GM19452 (cell line): ENCODE measurements around the gene GMPPA.
A peak's percentile ranks its signal among the peaks of the same experiment; 100 is the strongest.

Source experiments
- ATAC-seq: cut with Tn5 transposase; IDR thresholded peaks from one replicate; pipeline ENCODE4 v1.9.1; 2021; ENCODE audit not compliant: unreplicated experiment

The GMPPA gene

DNA sequence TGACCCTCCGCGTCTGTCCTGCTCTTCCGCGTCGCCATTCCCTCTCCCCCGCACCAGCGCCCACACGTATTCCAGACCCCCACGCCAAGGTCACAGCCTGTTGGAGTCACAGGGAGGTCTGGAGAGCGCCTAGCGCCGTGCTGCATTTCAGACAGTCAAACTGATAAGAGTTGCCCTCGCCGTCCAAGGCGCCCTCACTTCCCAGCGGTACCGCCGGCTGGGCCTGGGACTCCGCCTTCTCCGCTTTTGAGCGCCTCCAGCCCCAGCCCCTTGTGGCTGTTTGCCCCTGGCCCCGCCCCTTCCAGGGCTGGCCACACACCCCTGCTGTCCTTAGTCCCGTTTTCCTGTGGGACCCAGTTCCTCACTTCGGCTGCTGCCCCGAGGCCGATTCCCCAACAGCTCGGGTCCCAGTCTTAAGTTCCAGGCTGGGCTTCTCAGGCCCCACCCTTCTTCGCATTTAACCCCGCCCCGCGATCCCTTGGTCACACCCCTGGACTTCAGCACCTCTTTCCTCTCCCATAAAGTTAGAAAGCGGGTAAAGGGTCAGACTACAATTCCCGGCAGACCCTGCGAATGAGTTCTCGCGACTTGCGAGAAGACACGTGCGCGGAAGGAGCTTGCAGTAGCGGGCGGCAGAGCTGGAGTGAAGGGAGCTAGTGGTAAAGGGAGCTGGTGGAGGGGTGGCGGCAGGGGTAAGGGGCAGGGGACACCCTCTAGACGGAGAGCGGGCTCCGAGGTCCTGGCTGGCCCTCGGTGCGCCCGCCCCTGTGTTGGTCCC is at the start of gene GMPPA:
Gene GMPPA, plus strand, starts transcription at position 612 of the 778 bp plus-strand sequence. CDS start 1,085 bp downstream, outside the sequence.
- ATAC-seq = peak; percentile 97

DNA sequence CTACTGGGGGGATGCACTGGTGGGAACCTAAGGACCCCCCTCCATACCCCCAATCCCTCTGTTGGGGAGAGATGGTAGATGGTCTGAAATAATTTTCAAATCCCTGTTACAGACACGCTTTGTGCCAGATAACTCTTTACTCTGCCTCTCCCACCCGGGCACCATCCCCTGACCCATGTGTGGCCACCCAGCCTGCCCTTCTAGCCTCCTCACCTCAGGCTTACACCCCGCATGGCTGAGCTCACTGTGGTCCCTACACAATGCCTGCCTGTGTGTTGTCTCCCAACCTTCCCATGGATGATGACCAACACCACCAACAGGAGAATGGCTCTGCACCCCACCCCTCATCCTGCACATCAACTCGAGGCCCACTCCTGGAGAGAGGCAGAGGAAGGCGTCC is 49.1 kb upstream of the GMPPA start:
- ATAC-seq = no peak

DNA sequence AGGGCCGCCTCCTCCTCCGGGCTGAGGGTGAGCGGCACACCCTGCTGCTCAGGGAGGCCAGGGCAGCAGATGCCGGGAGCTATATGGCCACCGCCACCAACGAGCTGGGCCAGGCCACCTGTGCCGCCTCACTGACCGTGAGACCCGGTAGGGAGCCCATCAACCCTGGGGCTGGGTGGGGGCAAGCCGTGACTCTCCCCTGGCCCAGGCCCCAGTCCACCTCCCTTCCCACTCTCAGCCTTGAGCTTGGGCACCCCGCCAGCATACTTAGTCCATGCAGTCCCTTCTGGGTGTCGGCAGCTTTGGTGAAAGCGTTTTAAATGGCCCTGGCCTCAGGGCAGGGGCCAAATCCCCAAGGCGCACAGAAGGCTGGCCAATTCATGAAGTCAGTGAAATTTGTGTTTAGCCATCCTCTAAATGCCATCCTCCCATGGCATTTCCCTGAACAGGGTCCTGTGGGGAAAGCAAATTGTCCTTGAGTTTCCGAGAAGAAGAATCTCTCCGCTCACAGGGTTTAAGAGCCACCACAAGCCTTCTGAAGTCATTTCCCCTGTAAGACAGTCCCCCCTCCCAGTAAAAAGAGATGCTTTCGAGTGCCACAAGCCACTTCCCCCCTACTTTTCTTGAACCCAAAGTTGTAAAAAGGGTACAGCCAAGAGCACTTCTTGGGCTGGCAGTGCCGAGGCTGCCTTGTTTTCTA is 46.9 kb upstream of the GMPPA start:
- no peak for ATAC-seq

DNA sequence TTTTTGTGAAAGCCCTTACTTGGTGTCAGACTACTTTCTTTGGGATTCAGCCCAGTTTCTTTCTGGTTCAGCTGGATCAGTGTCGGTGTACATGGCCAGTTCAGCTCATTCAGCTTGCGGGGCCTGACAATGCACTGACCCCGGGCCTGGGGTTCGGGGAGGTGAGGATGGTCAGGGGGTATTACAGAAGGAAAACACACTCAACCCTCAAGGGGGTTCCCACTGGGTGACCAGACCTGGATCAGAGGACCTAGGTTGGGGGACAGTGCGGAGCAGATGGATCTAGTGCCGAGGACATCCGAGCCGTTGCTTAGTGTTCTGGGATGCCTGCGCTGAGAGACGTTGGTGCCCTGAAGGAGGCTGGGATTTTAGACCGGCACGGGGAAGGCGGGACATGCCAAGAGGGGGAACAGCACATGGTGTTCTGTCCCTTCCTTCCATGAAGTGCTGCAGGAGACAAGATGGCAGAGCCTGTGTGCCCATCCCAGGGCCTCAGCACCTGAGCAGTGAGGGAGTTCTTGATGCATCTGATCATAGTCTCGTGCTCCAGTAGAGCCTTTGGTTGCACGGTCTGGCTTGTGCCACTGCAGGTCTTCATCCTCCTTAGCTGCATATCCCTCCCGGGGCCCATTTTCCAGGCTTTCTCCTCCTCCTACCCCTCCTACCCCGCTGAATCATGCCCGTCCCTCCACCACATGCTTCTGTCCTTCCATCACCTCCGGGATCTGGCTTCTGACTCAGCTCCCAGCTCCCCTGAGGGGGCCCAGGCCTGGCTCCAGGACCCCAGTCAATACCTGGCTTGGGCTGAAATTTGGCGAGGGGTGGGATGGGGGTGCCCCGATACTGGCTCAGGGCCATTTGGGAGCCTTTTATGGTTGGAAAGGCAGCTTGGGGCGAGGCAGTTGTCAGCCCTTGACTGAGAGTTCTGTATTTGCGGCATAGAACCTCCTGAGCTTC is 46.1 kb upstream of the GMPPA start:
- ATAC-seq = no peak

DNA sequence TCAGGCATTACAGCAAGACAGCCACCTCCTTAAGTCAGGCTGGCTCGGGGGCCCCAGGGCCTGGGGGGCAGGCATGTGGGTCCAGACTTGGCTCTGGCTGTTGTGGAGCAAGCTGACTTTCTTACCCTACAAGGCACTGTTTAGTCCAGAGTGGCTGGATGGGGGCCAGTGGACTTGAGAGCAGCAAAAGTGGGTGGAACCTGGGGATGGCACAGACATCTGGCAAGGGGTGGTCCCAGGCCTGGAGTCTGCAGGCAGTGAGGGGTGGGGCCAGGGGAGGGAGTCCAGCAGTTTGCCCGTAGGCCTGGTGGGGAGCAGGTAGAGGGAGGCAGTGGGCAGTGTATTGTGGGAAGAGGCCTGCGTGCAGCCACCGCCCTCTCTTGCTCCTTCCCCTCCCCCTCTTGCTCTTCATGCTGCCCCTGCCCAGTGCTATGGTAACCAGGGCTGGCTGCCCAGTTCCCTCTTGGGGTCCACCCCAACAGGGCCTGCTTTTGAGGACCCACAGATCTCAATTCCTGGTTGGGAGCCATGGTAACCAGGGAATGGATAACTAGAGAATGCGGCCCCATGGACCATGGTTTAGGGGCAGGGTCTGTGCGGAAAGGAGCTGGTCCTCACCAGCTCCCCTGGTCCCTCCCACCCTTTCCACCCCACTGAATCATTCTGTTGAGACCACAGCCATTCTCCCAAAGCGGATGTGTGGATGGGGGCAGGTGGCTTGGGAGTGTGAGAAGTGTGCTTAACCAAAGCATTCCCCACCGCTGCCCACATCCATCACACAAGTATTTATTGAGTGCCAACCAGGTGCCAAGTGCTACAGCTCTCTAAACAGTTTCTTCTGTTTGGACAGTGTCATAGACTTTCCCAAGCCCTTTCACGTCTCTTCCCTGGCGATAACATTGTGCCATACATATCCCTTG is 44.8 kb upstream of the GMPPA start:
- ATAC-seq = no peak

DNA sequence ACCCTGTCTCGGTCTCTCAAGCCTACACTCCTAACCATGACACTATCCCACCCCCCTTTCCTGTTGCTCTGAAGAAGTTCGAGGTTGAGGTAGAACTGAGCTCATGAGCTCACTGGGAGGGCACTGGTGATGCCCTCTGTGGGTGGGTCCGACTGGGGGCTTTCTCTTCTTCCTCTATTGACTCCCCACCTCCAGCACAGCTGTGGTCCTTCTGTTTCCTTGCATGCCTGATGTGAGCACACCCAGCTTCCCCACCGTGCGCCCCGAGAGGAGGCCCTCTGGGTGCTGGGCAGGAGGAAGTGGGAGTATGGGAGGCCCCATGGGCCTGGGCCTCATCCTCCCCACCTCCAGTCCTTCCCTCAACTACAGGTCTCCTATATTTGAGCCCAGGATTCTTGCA is 43.1 kb upstream of the GMPPA start:
- no peak for ATAC-seq

DNA sequence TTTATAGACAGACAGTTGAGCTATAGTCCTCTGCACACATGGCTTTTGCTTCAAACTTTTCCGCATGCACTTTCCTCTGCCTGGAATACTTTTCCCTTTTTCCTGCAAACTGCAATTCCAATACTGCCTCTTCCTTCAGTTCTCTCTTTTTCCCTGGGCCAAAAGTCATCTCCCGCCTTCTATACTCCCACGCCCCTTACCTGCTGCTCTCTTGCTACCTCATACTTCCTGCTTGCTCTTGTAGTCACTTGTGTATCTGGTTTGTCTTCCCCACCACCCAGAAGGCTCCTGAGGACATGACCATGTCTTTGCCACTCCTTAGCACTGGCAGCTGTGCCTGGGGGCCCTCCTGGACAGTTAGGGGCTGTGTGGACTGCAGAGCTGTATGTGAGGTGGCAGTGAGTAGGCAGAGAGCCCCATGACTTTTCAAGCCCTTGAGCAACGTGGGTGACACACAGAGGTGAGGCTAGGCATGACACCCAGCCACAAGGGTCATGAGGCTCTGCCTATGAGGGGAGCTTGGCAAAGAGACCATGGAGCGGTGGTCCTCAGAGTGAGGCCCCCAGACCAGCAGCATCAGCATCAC is 40.8 kb upstream of the GMPPA start:
- ATAC-seq = no peak

DNA sequence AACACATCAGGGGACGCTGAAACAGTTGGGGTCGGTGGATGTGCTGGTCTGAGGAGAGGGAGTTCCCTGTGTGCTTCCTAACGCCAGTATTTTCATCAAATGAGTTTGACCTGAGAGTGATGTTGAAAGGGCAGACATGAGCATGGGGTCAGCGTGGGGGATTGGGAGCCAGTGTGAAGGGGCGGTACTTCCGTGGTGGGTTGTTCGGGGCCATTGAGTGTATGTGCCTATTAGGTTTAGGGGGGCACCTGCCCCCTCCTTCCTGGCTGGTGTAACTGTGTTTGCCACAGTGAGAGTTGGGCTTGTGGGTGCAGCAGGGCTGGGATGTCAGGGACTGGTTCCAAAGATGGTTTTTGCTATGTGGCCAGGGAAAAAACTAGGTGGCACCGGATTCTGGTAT is 39.7 kb upstream of the GMPPA start:
- no peak for ATAC-seq

DNA sequence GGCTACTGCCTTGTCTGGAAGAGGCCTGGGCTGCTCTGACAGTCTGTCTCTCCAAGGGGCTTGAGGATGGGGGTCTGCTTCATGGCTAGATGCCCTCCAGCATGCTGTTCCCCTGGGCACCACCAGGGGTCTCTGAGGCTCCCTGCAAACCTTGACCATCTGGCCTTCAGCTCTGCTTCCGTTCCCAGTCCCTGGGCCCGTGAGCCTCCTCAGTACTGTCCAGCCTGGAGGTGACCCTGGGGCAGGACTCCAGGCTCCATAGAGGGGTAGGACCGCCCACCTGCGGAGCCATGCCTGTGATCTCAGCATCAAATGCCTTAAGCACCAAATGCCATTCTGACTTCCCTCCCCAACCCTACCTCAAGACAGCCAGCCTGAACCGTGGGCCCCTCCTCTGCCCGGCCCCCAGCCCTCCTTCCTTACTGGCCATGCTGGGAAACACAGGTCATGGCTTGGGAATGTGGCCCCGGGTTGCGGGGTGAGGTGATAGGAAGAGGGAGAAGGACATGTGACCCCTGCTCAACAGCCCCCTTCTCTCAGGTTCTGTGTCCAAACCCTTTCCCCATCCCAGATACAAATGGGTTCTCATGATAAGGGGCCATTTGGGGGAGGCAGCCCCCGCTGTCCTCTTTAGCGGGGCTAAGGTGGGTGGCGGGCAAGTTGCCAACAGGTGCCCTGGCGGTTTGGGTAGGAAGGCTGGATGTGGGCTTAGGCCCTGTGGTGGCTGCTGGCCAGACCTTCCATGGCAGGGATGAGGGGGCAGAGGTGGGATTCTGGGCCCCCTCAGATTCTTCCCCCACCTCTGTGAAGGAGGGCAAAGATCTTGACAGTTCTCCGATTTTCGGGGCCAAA is 39.0 kb upstream of the GMPPA start:
- ATAC-seq = peak; percentile 86

DNA sequence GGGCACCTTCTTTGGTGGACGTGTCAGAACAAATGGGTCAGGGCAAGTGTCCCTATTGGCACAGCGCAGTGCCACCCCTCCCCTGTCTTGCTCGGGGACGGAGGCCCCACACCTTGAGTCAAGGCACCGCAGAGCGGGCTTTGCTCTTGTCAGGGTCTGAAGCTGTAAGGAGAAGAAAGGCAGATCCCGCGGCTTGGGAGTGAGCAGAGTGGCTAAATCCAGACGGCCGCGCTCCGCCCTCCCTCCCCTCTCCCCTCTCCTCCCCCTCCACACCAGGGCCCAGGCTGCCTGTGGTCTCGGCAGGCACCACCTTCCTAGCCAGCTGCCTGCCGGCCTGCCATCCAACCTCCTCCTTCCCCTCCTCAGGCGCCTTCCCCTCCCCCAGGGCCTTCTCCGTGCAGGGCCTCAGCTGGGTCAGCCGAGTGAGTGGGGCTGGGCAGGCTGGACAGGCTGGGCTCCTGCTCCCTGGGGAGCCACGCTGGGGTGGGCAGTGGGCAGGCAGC is 38.2 kb upstream of the GMPPA start:
- ATAC-seq = no peak

DNA sequence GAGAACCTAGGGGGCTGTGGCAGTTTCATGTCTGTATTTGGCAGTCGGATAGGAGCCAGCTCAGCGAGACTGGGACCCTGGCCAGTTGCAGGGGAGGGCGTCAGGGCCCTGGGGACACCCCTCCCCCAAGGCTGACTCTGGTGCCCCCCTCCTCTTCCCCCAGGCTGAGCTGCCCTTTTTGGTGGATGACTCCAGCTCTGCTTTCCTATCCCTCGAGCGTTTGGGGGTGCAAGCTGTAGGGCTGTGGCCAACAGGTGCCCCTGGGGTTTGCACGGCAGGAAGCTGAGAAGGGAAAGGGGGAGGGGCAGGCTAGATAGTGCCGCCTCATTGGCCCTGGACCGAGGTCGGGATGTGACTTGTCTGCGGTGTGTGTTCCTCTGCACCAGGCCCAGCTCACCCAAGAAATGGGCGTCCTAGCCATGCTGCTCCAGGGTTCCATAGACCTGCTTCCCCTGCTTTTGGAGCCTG is 37.6 kb upstream of the GMPPA start:
- no peak for ATAC-seq

DNA sequence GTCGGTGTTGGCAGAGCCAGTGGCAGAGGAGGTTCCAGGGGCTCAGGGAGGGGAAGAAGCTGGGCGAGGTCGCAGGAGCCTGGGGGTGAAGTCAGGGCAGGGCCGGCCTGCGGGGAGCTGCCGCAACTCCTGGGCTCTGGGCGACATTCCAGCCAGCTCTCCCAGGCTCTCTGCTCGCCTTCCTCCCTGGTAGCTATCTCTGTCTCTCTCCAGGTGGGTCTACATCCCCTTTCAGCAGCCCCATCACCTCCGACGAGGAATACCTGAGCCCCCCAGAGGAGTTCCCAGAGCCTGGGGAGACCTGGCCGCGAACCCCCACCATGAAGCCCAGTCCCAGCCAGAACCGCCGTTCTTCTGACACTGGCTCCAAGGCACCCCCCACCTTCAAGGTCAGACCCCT is 37.0 kb upstream of the GMPPA start:
- no peak for ATAC-seq

DNA sequence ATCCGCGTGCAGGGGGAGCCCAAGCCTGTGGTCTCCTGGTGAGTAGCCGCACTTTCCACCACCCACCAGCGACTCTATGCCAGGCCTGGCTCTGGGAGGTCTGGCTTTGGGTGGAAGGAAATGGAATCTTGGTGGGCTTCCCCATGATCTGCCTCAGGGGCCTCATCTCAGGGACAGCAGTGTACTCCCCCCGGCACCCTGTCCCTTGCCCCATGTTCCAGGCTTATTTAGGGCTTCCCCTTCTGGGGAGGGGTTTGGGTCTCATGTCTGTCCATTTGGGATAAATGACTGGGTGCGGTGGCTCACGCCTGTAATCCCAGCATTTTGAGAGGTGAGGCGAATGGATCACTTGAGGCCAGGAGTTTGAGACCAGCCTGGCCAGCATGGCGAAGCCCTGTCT is 36.3 kb upstream of the GMPPA start:
- ATAC-seq = no peak

DNA sequence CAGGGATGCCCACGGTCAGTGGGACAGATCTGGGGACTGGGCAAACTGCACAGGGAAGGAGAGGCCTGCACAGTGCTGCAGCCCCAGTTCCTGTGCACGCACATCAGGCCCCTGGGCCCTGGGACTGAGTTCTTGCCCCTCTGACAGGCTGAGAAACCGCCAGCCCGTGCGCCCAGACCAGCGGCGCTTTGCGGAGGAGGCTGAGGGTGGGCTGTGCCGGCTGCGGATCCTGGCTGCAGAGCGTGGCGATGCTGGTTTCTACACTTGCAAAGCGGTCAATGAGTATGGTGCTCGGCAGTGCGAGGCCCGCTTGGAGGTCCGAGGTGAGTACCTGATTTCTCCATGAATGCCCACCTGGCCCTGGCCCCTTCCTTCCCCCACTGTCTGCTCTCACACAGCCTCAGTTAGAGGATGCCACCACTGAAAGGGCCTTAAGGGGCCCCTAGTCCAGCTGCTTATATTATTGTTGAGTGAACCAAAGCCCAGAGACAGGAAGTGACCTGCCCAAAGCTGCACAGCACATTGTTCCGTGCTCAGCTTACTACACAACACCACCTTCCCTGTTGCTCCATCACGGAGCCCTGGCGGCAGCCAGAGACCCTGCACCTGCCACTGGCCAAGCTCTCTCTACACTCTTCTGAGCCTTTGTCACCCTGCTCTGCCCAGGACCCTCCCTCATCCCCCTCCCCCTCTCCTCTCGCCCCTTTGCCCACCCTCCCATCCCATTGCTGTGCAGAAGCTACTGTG is 34.2 kb upstream of the GMPPA start:
- no peak for ATAC-seq

DNA sequence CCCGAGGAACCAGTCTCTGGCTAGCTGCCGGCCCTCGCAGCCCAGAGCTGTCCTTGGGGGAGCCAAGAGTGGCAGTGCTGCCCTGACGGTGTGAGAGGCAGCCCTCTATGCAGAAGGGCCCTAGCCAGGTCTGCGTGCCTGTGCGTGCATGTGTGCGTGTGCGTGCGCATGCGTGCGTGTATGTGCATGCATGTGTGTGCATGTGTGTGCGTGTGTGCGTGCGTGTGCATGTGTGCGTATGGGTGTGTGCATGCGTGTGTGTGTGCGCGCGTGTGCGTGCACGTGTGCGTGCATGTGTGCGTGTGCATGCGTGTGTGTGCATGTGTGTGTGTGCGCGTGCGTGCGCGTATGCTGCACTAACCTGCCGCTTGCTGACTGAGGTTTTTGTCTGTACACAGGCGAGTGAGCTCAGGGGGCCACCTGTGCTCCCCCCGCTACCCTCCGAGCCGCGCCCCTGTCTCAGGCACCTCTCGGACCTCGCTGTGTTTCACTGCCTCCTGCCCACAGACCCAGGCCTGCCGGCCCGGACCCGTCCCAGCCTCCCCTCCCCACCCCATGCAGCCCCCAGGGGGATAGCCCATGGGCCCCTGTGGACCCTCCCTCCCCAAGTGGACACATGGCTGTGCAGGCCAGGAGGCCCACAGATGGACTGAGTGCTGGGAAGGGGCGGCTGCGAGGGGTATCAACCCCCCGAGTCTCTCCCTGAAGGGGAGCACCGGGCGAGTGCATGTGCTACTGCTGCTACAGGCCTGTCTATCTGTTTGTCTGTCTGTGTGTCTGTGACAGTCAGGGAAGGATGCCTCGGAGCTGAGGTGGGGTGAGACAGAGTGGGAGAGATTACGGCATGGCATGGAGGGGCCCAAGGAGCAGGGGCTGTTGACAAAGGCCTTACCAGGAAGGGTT is 32.8 kb upstream of the GMPPA start:
- no peak for ATAC-seq

DNA sequence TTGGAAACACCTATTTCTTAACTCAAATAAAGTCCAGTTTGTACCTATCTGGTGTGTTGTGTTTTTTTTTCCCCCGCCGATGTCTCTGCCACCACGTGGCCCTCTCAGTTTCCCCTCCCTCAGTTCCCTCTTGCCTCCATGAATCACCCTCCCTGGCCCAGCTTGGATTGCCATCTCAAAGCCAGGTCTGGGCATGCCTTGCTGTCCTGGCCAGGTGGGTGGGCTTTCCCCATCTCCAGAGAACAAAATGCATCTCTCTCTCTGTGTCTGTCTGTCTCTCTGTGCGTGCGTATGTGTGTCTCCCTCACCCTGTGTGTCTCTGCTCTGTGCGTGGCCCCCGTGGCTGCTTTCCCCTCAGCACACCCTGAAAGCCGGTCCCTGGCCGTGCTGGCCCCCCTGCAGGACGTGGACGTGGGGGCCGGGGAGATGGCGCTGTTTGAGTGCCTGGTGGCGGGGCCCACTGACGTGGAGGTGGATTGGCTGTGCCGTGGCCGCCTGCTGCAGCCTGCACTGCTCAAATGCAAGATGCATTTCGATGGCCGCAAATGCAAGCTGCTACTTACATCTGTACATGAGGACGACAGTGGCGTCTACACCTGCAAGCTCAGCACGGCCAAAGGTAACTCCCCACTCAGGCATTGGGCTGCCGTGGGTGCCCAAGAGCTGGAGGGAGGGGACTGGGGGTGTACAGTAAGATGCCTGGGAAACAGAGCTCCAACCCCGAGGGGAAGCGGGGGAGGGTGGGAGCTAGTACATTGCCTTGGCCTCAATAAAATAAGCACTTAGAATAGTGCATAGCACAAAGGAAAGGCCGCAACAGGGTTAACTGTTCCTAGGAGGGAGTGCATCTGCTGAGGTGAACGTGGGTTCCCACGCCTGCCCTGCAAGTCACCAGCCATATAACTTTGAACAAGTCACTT is 31.6 kb upstream of the GMPPA start:
- ATAC-seq = no peak
